GM18909 (cell line): ENCODE results near the gene COG2.
"Not testable (repeated sequence)": the region's sequence is repeated elsewhere in the genome, so short reads cannot be mapped to it uniquely, and the experiment has no call there.

ENCODE experiments used
- ATAC-seq: cut with Tn5 transposase; IDR thresholded peaks from one replicate; pipeline ENCODE4 v1.9.1; 2021; ENCODE audit warnings: mild to moderate bottlenecking; ENCODE audit not compliant: unreplicated experiment, poor library complexity

COG2 gene

DNA sequence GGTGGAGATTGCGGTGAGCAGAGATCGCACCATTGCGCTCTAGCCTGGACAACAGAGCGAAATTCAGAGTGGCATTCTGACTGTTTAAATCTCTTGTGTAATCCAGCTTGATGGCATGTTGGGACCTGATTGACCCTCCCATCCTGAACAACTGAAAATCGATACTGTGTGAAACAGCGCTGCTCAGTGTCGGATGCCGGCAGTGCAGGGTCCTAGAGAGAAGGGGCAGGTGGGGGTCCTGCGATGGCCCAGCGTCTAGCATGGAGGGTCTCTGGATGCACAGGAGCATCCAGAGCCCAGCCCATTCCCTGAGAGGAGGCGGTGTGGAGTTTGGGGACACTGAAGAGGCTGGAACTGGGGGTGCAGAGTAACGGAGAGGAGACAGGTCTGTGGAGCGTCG lies 55.8 kb downstream of the COG2 start:
- ATAC-seq, result no peak

DNA sequence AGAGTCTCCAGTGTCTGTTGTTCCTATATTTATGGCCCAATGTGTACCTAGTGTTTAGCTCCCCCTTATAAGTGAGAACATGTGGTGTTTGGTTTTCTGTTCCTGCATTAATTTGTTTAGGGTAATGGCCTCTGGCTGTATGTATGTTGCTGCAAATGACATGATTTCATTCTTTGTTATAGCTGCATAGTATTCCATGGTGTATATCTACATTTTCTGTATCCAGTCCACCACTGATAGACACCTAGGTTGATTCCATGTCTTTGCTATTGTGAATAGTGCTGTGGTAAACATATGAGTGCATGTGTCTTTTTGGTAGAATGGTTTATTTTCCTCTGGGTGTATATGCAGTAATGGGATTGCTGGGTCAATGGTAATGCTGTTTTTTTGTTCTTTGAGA lies 56.7 kb downstream of the COG2 start:
- ATAC-seq, result not testable (repeated sequence)

GRCh38 chr1:230699716-230700115 lies 57.4 kb downstream of the COG2 start:
- ATAC-seq, result no peak

GRCh38 chr1:230700132-230700531 lies 57.9 kb downstream of the COG2 start:
- no peak for ATAC-seq

GRCh38 chr1:230701434-230701833 lies 59.2 kb downstream of the COG2 start:
- no peak for ATAC-seq

GRCh38 chr1:230701895-230702768 lies 59.9 kb downstream of the COG2 start:
- no peak for ATAC-seq

DNA sequence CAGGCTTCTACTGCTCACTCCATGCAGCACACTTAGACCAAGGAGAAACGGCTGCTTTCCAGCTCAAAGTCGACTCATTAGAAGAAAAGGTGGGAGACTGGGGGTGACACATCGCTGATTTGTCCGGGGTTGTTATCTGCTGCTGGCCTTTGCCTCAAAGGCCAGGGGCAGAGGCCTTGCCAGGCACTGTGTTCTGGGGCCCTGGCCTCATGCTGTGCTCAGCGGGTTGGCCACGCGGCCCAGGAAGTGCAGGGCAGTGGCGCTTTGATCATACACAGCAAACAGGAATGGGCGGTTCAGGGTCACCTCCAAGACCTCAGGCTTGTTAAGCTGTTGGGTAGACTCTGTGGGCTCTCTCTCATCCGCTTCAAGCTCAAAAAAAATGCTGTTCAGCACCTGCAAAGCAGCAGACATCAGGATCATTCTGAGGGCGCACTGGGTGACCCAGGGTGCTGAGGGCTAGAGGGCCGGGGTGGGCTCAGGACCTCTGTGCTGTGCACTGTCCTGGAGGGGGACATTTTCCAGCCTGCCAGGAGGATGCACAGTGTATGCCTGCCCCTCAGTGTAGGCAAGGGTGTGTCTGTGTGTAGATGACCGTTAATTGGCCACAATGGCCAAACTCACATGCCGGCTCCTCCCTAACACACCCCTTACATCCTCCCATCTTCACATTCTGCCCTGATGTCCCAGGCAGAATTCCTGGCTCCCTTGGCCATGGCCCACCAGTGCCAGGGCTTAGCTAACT lies 60.8 kb downstream of the COG2 start:
- ATAC-seq, result no peak

GRCh38 chr1:230703679-230704385 lies 61.6 kb downstream of the COG2 start:
- no peak for ATAC-seq

DNA sequence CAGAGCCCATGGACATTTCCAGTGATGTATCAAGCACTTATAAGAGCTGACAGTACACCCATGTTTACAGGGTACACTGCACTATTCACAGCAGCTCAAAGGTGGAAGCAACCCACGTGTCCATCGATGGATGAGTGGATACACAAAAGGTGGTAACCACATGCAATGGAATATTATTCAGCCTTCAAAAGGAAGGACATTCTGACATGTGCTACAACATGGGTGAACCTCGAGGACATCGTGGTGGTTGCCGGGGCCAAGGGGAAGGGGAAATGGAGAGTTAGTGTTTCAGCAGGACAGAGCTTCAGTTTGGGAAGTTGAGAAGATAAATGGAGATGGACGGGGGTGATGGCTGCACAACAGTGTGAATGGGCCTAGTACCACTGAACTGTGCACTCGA lies 62.5 kb downstream of the COG2 start:
- no peak for ATAC-seq

- ATAC-seq, result no peak
Measured at GRCh38 chr1:230705289-230706019, 63.2 kb downstream of the COG2 start.

- no peak for ATAC-seq
Measured at GRCh38 chr1:230706020-230706699, 63.9 kb downstream of the COG2 start.

GRCh38 chr1:230706887-230707731 lies 64.8 kb downstream of the COG2 start:
- ATAC-seq, result no peak

DNA sequence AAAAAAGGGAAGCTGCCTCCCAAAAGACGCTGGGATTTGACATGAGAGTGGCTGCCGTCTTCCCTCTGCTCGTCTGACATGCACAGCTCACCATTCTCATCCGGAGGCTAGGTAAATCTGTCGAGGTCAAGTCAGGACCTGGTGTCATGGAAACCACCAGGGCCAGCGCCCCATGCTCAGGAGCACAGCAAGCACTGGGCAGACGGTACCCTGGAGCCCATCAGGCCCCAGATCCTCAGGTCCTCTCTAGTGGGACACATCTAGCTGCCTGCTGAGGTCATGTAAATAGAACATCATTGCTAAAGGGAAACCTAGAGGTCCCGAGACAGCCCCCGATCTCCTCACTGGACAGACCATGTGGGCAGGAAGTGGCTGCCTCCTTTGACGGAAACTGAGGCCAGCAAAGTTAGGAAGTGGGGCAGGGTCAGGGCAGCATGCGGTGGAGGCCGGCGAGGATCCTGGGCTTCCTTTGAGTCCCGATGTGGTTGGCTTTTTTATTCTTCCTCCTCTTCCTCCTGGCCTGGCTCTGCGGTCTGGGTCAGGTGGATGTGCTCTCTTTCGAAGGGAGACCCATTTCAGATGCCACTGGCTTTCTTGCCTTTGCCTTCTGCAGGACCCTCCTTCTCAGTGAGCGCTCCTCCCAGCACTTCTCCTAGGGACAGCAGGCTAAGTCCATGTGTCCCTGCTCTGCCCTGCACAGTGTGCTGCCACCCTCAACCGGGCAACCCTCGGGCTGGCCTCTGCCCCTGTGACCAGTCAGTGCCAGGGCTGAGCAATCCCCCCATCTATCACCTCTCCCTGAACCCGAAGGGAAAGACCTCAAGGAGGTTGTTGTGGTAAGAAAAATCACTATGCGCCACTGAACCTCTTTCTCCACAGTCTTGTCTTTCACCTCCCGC lies 65.7 kb downstream of the COG2 start:
- ATAC-seq, result no peak

DNA sequence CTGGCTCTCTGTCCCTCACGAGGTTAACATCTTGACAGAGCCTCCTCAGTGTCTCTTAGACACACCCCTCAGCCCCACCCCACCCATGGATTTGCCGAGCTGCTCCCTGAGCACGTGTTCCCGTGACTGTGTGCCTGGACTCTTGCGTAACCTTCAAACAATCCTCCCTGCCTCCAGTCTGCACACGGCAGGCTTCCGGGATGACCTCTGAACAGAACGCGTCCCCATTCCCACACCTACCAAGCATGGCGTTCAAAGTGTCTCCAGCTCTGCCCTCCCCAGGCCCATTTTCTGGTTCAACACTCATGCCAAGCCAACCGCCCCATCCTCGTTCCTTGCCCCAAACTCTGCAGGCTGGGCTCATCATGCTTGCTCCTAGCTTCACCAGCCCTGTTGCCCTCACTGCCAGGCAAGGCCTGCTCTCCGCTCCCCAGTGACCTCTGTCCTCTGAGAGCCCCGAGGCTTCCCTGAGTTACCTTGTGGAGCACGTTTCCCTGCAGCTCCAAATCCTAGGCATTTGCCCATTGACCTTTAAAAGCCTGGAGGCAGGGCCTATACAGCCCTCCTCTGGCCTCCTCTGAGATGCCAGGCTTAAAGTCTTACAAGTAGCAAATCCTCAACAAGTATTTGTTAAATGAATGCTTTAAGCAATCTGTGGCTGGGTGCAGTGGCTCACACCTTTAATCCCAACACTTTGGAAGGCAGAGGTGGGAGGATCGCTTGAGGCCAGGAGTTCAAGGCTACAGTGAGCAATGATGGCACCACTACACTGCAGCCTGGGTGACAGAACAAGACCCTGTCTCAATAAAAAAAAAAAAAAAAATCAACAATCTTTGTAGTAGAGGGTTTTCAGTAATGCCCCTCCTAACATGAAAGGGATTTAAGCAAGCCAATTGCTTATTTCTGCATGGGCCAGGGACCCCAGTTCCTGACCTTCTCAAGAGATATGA lies 66.6 kb downstream of the COG2 start:
- ATAC-seq, result no peak

DNA sequence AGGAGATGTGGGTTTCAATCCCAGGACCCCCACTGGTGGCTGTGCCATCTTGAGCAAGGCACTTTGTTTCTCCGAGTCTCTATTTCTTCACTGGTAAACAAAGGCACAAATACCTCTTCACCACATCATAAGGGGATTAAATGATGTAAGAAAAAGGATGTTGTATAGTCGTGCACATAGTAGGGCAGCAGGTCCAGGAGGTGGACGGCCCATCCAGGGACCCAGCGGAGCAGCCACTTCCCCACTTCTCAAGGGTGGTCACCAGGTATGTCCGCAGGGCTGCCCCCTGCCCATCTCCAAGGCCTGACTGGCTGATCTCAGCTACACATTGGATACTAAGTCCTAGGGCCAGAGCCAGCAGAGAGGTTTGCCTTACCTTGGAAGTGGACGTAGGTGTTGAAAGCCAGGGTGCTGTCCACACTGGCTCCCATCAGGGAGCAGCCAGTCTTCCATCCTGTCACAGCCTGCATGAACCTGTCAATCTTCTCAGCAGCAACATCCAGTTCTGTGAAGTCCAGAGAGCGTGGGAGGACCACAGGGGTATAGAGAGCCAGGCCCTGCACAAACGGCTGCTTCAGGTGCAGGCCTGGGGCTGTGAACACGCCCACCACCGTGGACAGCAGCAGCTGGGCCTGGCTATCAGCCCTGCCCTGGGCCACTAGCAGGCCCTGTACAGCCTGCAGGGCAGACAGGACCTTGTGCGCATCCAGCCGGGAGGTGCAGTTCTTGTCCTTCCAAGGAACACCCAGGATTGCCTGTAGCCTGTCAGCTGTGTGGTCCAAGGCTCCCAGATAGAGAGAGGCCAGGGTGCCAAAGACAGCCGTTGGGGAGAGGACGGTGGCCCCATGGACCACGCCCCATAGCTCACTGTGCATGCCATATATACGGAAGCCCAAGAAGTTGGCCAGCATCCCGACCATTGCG lies 67.6 kb downstream of the COG2 start:
- no peak for ATAC-seq

- no peak for ATAC-seq
Measured at GRCh38 chr1:230710543-230710904, 68.2 kb downstream of the COG2 start.
